Lower leg skin (tissue), 3 donors: ENCODE measurements around the gene LYST.

Source experiments
- POLR2A ChIP-seq, 2 donors: fragments of 450-650 bp; IDR thresholded peaks; one replicate each; pipeline ENCODE4 v1.6.1; 2016 to 2017; ENCODE audit warnings: antibody characterized with exemption in 2 of 2, mild to moderate bottlenecking in 1 of 2, moderate library complexity in 1 of 2
- TF ChIP-seq, protein P1 (sequence below), 3 donors: fragments of 450-650 bp; IDR thresholded peaks; one replicate each; pipeline ENCODE4 v1.5.1; 2016; ENCODE audit warnings: antibody characterized with exemption in 3 of 3, mild to moderate bottlenecking in 3 of 3, moderate library complexity in 2 of 3

DNA sequence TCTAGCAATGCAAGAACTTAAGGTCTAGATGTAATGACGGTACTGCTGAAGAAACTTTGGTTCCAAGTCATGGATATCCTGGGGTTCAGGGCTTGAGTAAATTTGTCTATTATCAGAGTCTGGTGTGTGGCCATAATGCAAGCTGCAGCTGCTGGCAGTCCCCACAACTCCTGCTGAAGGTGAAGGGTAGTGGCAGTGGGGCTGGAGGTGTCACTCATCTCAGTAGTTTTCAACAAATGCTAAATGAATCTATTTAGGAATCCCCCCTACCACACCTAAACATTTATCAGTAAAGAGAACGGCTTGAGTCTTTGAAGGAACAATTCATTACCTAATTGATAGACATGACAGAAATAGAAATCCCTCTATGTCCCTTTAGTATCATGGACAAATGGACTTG lies 118.0 kb downstream of the LYST start:
- TF ChIP-seq, protein P1, sequence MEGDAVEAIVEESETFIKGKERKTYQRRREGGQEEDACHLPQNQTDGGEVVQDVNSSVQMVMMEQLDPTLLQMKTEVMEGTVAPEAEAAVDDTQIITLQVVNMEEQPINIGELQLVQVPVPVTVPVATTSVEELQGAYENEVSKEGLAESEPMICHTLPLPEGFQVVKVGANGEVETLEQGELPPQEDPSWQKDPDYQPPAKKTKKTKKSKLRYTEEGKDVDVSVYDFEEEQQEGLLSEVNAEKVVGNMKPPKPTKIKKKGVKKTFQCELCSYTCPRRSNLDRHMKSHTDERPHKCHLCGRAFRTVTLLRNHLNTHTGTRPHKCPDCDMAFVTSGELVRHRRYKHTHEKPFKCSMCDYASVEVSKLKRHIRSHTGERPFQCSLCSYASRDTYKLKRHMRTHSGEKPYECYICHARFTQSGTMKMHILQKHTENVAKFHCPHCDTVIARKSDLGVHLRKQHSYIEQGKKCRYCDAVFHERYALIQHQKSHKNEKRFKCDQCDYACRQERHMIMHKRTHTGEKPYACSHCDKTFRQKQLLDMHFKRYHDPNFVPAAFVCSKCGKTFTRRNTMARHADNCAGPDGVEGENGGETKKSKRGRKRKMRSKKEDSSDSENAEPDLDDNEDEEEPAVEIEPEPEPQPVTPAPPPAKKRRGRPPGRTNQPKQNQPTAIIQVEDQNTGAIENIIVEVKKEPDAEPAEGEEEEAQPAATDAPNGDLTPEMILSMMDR (IDR thresholded peaks at IDR 0.05), result no peak
- TF ChIP-seq POLR2A (IDR thresholded peaks at IDR 0.05), result no peak
